GM23338 (cell line): ENCODE data around the gene CCDC93. TPM values are rescaled to one million over a fixed set of nuclear protein-coding genes. Genes with fewer than 3 reads are reported as not detected.

ENCODE experiments used
- ATAC-seq: fragments of 200-7000 bp; cut with Tn5 transposase; 3 replicates; pipeline ENCODE4 v1.9.1; 2020
- DNase-seq: peaks from one replicate; pipeline ENCODE4 v3.0.0-alpha.2; 2015; ENCODE audit warnings: low spot score
- H2AFZ ChIP-seq: fragments of 200-600 bp; sonication (generic); 2 replicates; pipeline ENCODE4 v1.8.0; 2016; ENCODE audit warnings: antibody characterized with exemption, mild to moderate bottlenecking, moderate library complexity
- H3F3A ChIP-seq: fragments of 200-600 bp; sonication (generic); replicated peaks from 2 replicates; pipeline ENCODE4 v1.8.0; 2017; ENCODE audit warnings: antibody characterized with exemption, mixed run types, low read depth
- H3K27ac ChIP-seq: fragments of 200-600 bp; sonication (generic); 2 replicates; pipeline ENCODE4 v1.6.1; 2016; ENCODE audit warnings: low read depth
- H3K27me3 ChIP-seq: fragments of 200-600 bp; sonication (generic); 2 replicates; pipeline ENCODE4 v1.8.0; 2016; ENCODE audit warnings: mild to moderate bottlenecking, mixed run types, moderate library complexity; ENCODE audit not compliant: insufficient read depth
- H3K36me3 ChIP-seq: fragments of 200-600 bp; sonication (generic); 2 replicates; pipeline ENCODE4 v1.8.0; 2016; ENCODE audit warnings: mild to moderate bottlenecking; ENCODE audit not compliant: insufficient read depth
- H3K4me1 ChIP-seq: fragments of 200-600 bp; sonication (generic); 2 replicates; pipeline ENCODE4 v1.8.0; 2016; ENCODE audit warnings: mild to moderate bottlenecking, moderate library complexity; ENCODE audit not compliant: insufficient read depth
- H3K4me2 ChIP-seq: fragments of 200-600 bp; sonication (generic); 2 replicates; pipeline ENCODE4 v1.7.1; 2017; ENCODE audit warnings: mixed run types
- H3K4me3 ChIP-seq: fragments of 200-600 bp; sonication (generic); 2 replicates; pipeline ENCODE4 v1.6.1; 2016; ENCODE audit warnings: mixed run types
- H3K79me2 ChIP-seq: fragments of 200-600 bp; sonication (generic); replicated peaks from 2 replicates; pipeline ENCODE4 v1.8.0; 2017; ENCODE audit warnings: mild to moderate bottlenecking; ENCODE audit not compliant: insufficient read depth
- H3K9me2 ChIP-seq: fragments of 200-600 bp; sonication (generic); 2 replicates; pipeline ENCODE4 v1.8.0; 2017; ENCODE audit not compliant: insufficient read depth
- H4K20me1 ChIP-seq: fragments of 200-600 bp; sonication (generic); replicated peaks from 2 replicates; pipeline ENCODE4 v1.8.0; 2017; ENCODE audit warnings: mild to moderate bottlenecking; ENCODE audit not compliant: insufficient read depth
- H3K27ac Mint-ChIP-seq: 2 replicates; pipeline ENCODE4 v1.8.0; 2020; ENCODE audit warnings: inconsistent platforms, mild to moderate bottlenecking, moderate library complexity, mixed read lengths
- H3K27me3 Mint-ChIP-seq: 3 replicates; pipeline ENCODE4 v1.8.0; 2022; ENCODE audit warnings: low read depth, mild to moderate bottlenecking, moderate library complexity, mixed read lengths, inconsistent platforms; ENCODE audit not compliant: insufficient read depth, poor library complexity
- H3K36me3 Mint-ChIP-seq: 3 replicates; pipeline ENCODE4 v1.8.0; 2021; ENCODE audit warnings: low read depth, mild to moderate bottlenecking, inconsistent platforms, moderate library complexity, mixed read lengths
- H3K4me1 Mint-ChIP-seq: 3 replicates; pipeline ENCODE4 v1.8.0; 2020; ENCODE audit warnings: mild to moderate bottlenecking, inconsistent platforms, mixed read lengths
- H3K4me3 Mint-ChIP-seq: 3 replicates; pipeline ENCODE4 v1.8.0; 2021; ENCODE audit warnings: moderate library complexity, mild to moderate bottlenecking, inconsistent platforms, mixed read lengths
- H3K9me3 Mint-ChIP-seq: 3 replicates; pipeline ENCODE4 v1.8.0; 2020; ENCODE audit warnings: moderate library complexity, mild to moderate bottlenecking, inconsistent platforms, mixed read lengths
- STAT1 ChIP-seq: IDR thresholded peaks from one replicate; pipeline ENCODE4 v1.6.1; 2016; ENCODE audit warnings: antibody characterized with exemption; ENCODE audit not compliant: unreplicated experiment
- ZNF114 ChIP-seq: fragments of 250-450 bp; sonication (Bioruptor Pico); IDR thresholded peaks from 2 replicates; pipeline ENCODE4 v1.5.0; 2020; ENCODE audit warnings: mild to moderate bottlenecking, moderate library complexity
- ZNF331 ChIP-seq: fragments of 250-450 bp; sonication (Bioruptor Pico); IDR thresholded peaks from 2 replicates; pipeline ENCODE4 v1.5.0; 2020; ENCODE audit warnings: low read depth, mild to moderate bottlenecking, moderate library complexity
- polyA plus RNA-seq: library from polyadenylated mRNA; unstranded; fragments of >200 nt; fragmentation: Nextera tagmentation; extraction: Ambion mirVana; gene quantifications from 2 replicates; pipeline ENCODE4 v1.2.1, GENCODE V29; 2016
- total RNA-seq: library from RNA; depleted of rRNA; stranded (reverse); fragments of >200 nt; shearing (Covaris generic); gene quantifications from 2 replicates; pipeline ENCODE4 v1.2.3, GENCODE V29; 2014
- TF ChIP-seq, protein P1 (sequence below), 2 experiments: fragments of 200-600 bp in 1 of 2; sonication (generic) in 1 of 2; conservative IDR thresholded peaks; 2 replicates each; pipeline versions ENCODE4 v1.5.1 to v1.6.1; 2016 to 2017; ENCODE audit warnings: antibody characterized with exemption in 2 of 2, low read depth in 2 of 2, mild to moderate bottlenecking in 2 of 2, moderate library complexity in 1 of 2
- TF ChIP-seq, protein P2 (sequence below): fragments of 250-450 bp; sonication (Bioruptor Pico); IDR thresholded peaks from 2 replicates; pipeline ENCODE4 v1.5.0; 2020; ENCODE audit warnings: mild to moderate bottlenecking, moderate library complexity

CCDC93 gene
- total and polyA plus RNA-seq, 2 experiments from 2014 or later, result 13.1 to 16.8 TPM

DNA sequence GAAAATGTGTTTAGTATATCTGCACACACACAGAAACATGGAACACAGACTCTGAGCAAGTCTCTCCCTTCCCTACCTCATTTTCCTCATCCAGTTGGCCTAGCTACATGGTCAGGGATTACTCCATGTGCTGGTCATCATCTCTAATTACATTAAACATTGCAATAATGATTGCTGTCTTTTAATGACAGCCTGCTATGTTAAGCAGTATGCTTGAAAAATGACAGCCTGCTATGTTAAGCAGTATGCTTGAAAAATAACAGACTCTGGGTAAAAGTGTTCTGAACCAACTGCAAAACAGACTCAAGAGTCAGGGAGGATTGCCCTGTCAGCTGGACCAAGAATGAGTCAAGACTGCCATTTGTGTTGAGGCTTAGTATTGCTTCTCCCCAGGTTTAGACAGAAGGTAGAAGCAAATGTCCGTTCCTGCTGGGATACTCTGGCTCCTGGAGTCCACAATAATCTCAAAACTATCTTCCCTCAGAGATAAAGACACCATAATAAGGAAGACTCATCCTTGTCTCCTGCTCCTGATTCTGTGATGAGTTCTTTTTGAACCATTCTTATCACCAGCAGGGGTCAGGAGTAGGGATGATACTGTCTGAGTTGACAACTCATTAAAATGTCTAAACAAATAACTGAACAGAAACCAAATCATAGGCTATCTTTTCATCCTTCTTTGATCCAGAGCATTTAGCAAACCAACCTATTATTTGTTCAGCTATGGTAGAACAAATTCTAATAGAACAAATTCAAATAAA, 57.7 kb downstream of the CCDC93 start:
- no peaks in the 10 kb centered on the region for H3K4me1 Mint-ChIP-seq
- Histone ChIP-seq H3K36me3 (peaks cover 5% of the 10 kb centered on the region; the same call in 1 of the 2 replicates), H3K79me2 (no peaks in the 10 kb centered on the region), H3K4me3 (no peak overlapping the region), H3K27ac (no peak overlapping the region), H3K4me1 (no peaks in the 10 kb centered on the region), H4K20me1 (peaks cover 3% of the 10 kb centered on the region), H3K9me2 (no peaks in the 10 kb centered on the region), H3K4me2 (no peak overlapping the region), H2AFZ (no peak overlapping the region), H3F3A (no peaks in the 10 kb centered on the region), H3K27me3 (no peaks in the 10 kb centered on the region)
- no peak for TF ChIP-seq ZNF114 (CRISPR knock-in tag)
- TF ChIP-seq, protein P1, sequence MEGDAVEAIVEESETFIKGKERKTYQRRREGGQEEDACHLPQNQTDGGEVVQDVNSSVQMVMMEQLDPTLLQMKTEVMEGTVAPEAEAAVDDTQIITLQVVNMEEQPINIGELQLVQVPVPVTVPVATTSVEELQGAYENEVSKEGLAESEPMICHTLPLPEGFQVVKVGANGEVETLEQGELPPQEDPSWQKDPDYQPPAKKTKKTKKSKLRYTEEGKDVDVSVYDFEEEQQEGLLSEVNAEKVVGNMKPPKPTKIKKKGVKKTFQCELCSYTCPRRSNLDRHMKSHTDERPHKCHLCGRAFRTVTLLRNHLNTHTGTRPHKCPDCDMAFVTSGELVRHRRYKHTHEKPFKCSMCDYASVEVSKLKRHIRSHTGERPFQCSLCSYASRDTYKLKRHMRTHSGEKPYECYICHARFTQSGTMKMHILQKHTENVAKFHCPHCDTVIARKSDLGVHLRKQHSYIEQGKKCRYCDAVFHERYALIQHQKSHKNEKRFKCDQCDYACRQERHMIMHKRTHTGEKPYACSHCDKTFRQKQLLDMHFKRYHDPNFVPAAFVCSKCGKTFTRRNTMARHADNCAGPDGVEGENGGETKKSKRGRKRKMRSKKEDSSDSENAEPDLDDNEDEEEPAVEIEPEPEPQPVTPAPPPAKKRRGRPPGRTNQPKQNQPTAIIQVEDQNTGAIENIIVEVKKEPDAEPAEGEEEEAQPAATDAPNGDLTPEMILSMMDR (conservative IDR thresholded peaks at IDR 0.05; ENCODE audit: low read depth in 2 of 2), result peak; percentile 33 to 35; a peak in 3 of 4 replicates
- DNase-seq (peak; percentile 24), ATAC-seq (no peak)
- H3K27ac Mint-ChIP-seq, result no peak overlapping the region
- no peak overlapping the region for H3K4me3 Mint-ChIP-seq
- H3K36me3 Mint-ChIP-seq, result peaks cover 21% of the 10 kb centered on the region; the same call in 2 of the 3 replicates
- H3K27me3 Mint-ChIP-seq, result no peaks in the 10 kb centered on the region
- H3K9me3 Mint-ChIP-seq, result no peaks in the 10 kb centered on the region

DNA sequence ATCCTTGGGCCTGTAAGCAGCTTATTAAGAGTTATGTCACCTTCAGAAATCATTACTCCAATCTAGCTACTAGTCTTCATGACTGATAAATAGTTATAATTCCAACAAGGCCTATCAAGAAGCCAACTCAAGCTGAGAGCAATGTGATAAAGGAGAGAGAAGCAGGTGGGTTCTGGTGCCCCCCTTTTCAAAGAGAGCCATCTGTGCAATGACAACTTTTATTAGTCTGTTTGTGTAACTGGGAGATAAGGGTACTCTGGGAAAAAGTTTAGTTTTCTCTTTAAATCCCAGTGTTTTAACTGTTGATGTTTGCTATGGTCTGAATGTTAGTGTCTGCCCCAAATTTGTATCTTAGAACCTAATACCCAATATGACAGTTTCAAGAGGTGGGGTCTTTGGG, 60.6 kb downstream of the CCDC93 start:
- no peaks in the 10 kb centered on the region for H3K4me1 ChIP-seq
- H4K20me1 ChIP-seq, result peaks cover 3% of the 10 kb centered on the region
- H3K4me3 Mint-ChIP-seq, result no peak overlapping the region
- H3K79me2 ChIP-seq, result no peaks in the 10 kb centered on the region
- no peak overlapping the region for H3K27ac ChIP-seq
- H3K27ac Mint-ChIP-seq, result no peak overlapping the region
- H3K36me3 Mint-ChIP-seq, result peaks cover 28% of the 10 kb centered on the region; the same call in 2 of the 3 replicates
- H3K36me3 ChIP-seq, result peaks cover 9% of the 10 kb centered on the region; the same call in 1 of the 2 replicates
- H2AFZ ChIP-seq, result no peak overlapping the region
- H3K27me3 Mint-ChIP-seq, result no peaks in the 10 kb centered on the region
- no peaks in the 10 kb centered on the region for H3K9me2 ChIP-seq
- no peak overlapping the region for H3K4me2 ChIP-seq
- DNase-seq (no peak), ATAC-seq (no peak)
- H3K4me1 Mint-ChIP-seq, result no peaks in the 10 kb centered on the region
- no peak overlapping the region for H3K4me3 ChIP-seq
- H3F3A ChIP-seq, result no peaks in the 10 kb centered on the region
- no peaks in the 10 kb centered on the region for H3K9me3 Mint-ChIP-seq
- H3K27me3 ChIP-seq, result no peaks in the 10 kb centered on the region
- TF ChIP-seq, protein P2, sequence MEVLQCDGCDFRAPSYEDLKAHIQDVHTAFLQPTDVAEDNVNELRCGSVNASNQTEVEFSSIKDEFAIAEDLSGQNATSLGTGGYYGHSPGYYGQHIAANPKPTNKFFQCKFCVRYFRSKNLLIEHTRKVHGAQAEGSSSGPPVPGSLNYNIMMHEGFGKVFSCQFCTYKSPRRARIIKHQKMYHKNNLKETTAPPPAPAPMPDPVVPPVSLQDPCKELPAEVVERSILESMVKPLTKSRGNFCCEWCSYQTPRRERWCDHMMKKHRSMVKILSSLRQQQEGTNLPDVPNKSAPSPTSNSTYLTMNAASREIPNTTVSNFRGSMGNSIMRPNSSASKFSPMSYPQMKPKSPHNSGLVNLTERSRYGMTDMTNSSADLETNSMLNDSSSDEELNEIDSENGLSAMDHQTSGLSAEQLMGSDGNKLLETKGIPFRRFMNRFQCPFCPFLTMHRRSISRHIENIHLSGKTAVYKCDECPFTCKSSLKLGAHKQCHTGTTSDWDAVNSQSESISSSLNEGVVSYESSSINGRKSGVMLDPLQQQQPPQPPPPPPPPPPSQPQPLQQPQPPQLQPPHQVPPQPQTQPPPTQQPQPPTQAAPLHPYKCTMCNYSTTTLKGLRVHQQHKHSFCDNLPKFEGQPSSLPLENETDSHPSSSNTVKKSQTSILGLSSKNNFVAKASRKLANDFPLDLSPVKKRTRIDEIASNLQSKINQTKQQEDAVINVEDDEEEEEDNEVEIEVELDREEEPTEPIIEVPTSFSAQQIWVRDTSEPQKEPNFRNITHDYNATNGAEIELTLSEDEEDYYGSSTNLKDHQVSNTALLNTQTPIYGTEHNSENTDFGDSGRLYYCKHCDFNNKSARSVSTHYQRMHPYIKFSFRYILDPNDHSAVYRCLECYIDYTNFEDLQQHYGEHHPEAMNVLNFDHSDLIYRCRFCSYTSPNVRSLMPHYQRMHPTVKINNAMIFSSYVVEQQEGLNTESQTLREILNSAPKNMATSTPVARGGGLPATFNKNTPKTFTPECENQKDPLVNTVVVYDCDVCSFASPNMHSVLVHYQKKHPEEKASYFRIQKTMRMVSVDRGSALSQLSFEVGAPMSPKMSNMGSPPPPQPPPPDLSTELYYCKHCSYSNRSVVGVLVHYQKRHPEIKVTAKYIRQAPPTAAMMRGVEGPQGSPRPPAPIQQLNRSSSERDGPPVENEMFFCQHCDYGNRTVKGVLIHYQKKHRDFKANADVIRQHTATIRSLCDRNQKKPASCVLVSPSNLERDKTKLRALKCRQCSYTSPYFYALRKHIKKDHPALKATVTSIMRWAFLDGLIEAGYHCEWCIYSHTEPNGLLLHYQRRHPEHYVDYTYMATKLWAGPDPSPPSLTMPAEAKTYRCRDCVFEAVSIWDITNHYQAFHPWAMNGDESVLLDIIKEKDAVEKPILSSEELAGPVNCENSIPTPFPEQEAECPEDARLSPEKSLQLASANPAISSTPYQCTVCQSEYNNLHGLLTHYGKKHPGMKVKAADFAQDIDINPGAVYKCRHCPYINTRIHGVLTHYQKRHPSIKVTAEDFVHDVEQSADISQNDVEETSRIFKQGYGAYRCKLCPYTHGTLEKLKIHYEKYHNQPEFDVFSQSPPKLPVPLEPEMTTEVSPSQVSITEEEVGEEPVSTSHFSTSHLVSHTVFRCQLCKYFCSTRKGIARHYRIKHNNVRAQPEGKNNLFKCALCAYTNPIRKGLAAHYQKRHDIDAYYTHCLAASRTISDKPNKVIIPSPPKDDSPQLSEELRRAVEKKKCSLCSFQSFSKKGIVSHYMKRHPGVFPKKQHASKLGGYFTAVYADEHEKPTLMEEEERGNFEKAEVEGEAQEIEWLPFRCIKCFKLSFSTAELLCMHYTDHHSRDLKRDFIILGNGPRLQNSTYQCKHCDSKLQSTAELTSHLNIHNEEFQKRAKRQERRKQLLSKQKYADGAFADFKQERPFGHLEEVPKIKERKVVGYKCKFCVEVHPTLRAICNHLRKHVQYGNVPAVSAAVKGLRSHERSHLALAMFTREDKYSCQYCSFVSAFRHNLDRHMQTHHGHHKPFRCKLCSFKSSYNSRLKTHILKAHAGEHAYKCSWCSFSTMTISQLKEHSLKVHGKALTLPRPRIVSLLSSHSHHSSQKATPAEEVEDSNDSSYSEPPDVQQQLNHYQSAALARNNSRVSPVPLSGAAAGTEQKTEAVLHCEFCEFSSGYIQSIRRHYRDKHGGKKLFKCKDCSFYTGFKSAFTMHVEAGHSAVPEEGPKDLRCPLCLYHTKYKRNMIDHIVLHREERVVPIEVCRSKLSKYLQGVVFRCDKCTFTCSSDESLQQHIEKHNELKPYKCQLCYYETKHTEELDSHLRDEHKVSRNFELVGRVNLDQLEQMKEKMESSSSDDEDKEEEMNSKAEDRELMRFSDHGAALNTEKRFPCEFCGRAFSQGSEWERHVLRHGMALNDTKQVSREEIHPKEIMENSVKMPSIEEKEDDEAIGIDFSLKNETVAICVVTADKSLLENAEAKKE (CRISPR knock-in tag), result no peak
- TF ChIP-seq STAT1 (no peak), ZNF331 (CRISPR knock-in tag) (no peak), ZNF114 (CRISPR knock-in tag) (no peak)
- TF ChIP-seq, protein P1 (conservative IDR thresholded peaks at IDR 0.05; ENCODE audit: low read depth in 2 of 2), result no peak
